ENCODE data around the gene SIRPB2.

Gene SIRPB2

GRCh38 chr20:1437235-1437904 lies 53.9 kb downstream of the SIRPB2 start:
- peak; percentile 43 for DNase-seq

GRCh38 chr20:1436263-1436662 lies 55.0 kb downstream of the SIRPB2 start:
- no peak for DNase-seq

- no peak for DNase-seq
Measured at GRCh38 chr20:1435337-1435699, 55.9 kb downstream of the SIRPB2 start.

GRCh38 chr20:1434571-1435336 lies 56.5 kb downstream of the SIRPB2 start:
- DNase-seq = no peak

- no peak for DNase-seq
Measured at GRCh38 chr20:1431158-1431557, 60.1 kb downstream of the SIRPB2 start.

- DNase-seq = no peak
Measured at GRCh38 chr20:1430004-1430451, 61.2 kb downstream of the SIRPB2 start.

- no peak for DNase-seq
Measured at GRCh38 chr20:1429143-1429728, 62.0 kb downstream of the SIRPB2 start.

GRCh38 chr20:1427457-1428054 lies 63.7 kb downstream of the SIRPB2 start:
- no peak for DNase-seq

GRCh38 chr20:1426231-1426849 lies 64.9 kb downstream of the SIRPB2 start:
- DNase-seq = no peak

Measured in 8988T (cell line).